Progenitor cell of endocrine pancreas (in vitro differentiated cells): ENCODE data around the gene EHBP1L1. TPM values are rescaled to one million over a fixed set of nuclear protein-coding genes. Genes with fewer than 3 reads are reported as not detected.

Source experiments
- DNase-seq: peaks from one replicate; pipeline ENCODE4 v3.0.0; 2021; ENCODE audit warnings: low spot score; ENCODE audit not compliant: unreplicated experiment
- H3K27ac Mint-ChIP-seq: 2 replicates; pipeline ENCODE4 v1.8.0; 2021; ENCODE audit warnings: mild to moderate bottlenecking, moderate library complexity, mixed read lengths
- H3K27me3 Mint-ChIP-seq: 2 replicates; pipeline ENCODE4 v1.8.0; 2021; ENCODE audit warnings: mixed read lengths
- H3K36me3 Mint-ChIP-seq: 2 replicates; pipeline ENCODE4 v1.8.0; 2022; ENCODE audit warnings: mixed read lengths; ENCODE audit not compliant: insufficient read depth
- H3K4me1 Mint-ChIP-seq: 2 replicates; pipeline ENCODE4 v1.8.0; 2021; ENCODE audit warnings: low read depth, mixed read lengths
- H3K4me3 Mint-ChIP-seq: 2 replicates; pipeline ENCODE4 v1.8.0; 2021; ENCODE audit warnings: low read depth, mild to moderate bottlenecking, moderate library complexity, mixed read lengths
- H3K9me3 Mint-ChIP-seq: 2 replicates; pipeline ENCODE4 v1.8.0; 2021; ENCODE audit warnings: low read depth, mixed read lengths
- CTCF ChIP-seq: fragments of 200-600 bp; sonication (generic); IDR thresholded peaks from one replicate; pipeline ENCODE4 v1.5.0; 2021; ENCODE audit warnings: antibody characterized with exemption, mild to moderate bottlenecking; ENCODE audit not compliant: unreplicated experiment
- microRNA-seq: library from miRNA; unstranded; fragments of <30 nt; microRNA quantifications from one replicate; pipeline ENCODE4 v1.1.0, GENCODE V29; 2020; ENCODE audit warnings: borderline number of aligned reads; ENCODE audit not compliant: unreplicated experiment
- total RNA-seq: library from RNA; stranded (reverse); gene quantifications from 2 replicates; pipeline ENCODE4 v1.2.1, GENCODE V29; 2021

Gene EHBP1L1
- total RNA-seq, 1 donor from 2014 or later = 13.0 TPM

DNA sequence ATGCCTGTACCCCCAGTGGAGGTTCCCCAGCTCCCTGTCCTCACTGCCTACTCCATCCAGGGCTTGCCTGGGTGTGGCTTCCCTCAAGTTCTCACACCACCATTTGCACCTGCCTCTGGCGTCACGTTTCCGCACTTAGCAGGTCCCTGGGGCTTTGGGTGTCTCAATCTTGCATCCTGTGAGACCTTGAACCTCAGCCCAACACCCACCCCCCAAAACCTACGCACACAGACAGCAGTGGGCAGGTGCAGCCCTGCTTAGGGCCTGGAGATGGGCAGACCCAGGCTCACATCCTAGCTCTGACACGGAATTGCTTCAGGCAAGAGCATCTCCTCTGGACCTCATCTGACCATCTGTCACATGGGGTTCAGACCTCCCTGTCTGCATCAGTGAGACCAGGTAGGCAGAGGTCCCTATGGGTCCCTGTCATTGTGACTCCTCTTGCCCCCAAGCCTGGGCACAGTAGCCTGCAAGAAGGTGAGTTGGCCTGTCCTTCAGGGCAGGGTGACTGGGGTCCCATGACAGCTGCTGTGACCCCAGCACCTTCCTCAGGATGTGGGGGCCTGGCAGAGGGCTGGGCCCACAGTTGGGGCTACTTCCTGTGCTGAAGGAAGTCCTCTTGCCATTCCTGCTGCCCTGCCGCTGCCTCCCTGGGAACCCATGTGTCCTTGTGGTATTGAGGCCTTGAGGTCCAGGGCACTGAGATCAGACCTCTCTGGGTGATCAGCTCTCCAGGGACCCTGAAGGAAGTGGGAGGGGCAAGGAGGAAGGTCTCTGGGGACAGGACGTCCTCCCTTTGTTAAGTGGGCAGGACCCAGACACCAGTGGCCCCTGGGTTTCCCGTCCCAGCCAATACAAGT lies 64.0 kb downstream of the EHBP1L1 start:
- Mint-ChIP-seq H3K36me3 (peaks cover 3% of the 10 kb centered on the region), H3K27ac (no peak overlapping the region), H3K9me3 (no peaks in the 10 kb centered on the region), H3K27me3 (peaks cover 19% of the 10 kb centered on the region), H3K4me3 (no peak overlapping the region), H3K4me1 (peaks cover 6% of the 10 kb centered on the region)
- no peak for DNase-seq
- TF ChIP-seq CTCF = no peak

- Mint-ChIP-seq H3K36me3 (peaks cover 3% of the 10 kb centered on the region), H3K4me1 (peaks cover 6% of the 10 kb centered on the region), H3K9me3 (no peaks in the 10 kb centered on the region), H3K27ac (no peak overlapping the region), H3K4me3 (no peak overlapping the region), H3K27me3 (peaks cover 22% of the 10 kb centered on the region)
- DNase-seq = no peak
- TF ChIP-seq CTCF = no peak
These were observed 64.8 kb downstream of the EHBP1L1 start for GRCh38 chr11:65640483-65641296.

DNA sequence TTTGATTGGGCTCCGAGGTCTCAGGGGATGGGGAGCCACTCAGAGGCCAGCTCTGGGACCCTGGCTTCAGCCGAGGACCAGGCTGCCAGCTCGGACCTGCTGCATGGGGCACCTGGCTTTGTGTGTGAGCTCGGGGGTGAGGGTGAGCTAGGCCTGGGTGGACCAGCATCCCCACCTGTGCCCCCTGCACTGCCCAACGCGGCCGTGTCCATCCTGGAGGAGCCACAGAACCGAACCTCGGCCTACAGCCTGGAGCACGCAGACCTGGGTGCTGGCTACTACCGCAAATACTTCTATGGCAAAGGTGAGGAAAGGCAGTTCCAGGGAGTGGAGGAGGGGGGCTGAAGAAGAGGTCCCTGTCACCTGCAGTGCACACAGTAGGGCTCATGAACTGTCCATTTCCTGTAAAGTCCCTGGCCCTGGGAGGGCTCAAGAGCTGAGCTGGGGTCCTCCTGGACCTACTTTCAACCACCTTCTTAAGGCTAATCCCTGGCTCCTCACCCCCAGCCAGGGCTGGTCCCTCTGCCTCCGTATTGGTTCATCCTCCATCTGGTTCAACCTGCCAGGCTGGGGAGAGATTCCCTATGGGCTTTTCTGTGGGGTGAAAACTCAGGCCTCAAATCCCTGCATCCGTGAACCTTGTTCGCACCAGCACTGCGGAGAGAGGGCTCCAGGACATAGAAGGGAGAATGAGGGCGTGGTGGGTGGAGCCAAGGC lies 65.6 kb downstream of the EHBP1L1 start:
- Mint-ChIP-seq H3K27ac (no peak overlapping the region), H3K36me3 (peaks cover 3% of the 10 kb centered on the region), H3K27me3 (peaks cover 23% of the 10 kb centered on the region), H3K4me1 (peaks cover 6% of the 10 kb centered on the region), H3K9me3 (no peaks in the 10 kb centered on the region), H3K4me3 (peak overlapping the region; percentile 50)
- DNase-seq = no peak
- no peak for TF ChIP-seq CTCF

Small RNA genes lying within 50 kb of the gene (microRNA-seq; reads per million reads assigned to microRNA genes)
- not detected for gene MIR4690

Other genes starting within 250 kb of the EHBP1L1 start
- gene DPF2, start 242.2 kb upstream of the EHBP1L1 start, total RNA-seq = 81.9 and 96.5 TPM in 2 replicates
- 3.0 and 3.8 TPM in 2 replicates for gene TIGD3, start 221.3 kb upstream of the EHBP1L1 start, total RNA-seq
- gene SLC25A45, start 193.4 kb upstream of the EHBP1L1 start, total RNA-seq = 4.0 and 5.3 TPM in 2 replicates
- 27.3 and 27.5 TPM in 2 replicates for gene FRMD8, start 189.4 kb upstream of the EHBP1L1 start, total RNA-seq
- 78.8 and 99.9 TPM in 2 replicates for gene NEAT1, start 153.3 kb upstream of the EHBP1L1 start, total RNA-seq
- gene MALAT1, start 77.0 kb upstream of the EHBP1L1 start, total RNA-seq = 16,546 and 17,116 TPM in 2 replicates
- 61.4 and 66.3 TPM in 2 replicates for gene SCYL1, start 51.0 kb upstream of the EHBP1L1 start, total RNA-seq
- gene LTBP3, start 17.7 kb upstream of the EHBP1L1 start, total RNA-seq = 55.3 and 57.7 TPM in 2 replicates
- gene ZNRD2, start 5.6 kb upstream of the EHBP1L1 start, total RNA-seq = 25.3 and 25.9 TPM in 2 replicates
- gene FAM89B, start 3.5 kb upstream of the EHBP1L1 start, total RNA-seq = 62.5 and 65.0 TPM in 2 replicates
- 0.95 and 1.7 TPM in 2 replicates for gene KCNK7, start 19.7 kb downstream of the EHBP1L1 start, total RNA-seq
- 61.4 and 63.8 TPM in 2 replicates for gene MAP3K11, start 38.2 kb downstream of the EHBP1L1 start, total RNA-seq
- 59.5 and 66.0 TPM in 2 replicates for gene PCNX3, start 39.7 kb downstream of the EHBP1L1 start, total RNA-seq
- gene SIPA1, start 62.0 kb downstream of the EHBP1L1 start, total RNA-seq = 19.5 and 20.2 TPM in 2 replicates
- gene RELA, start 86.9 kb downstream of the EHBP1L1 start, total RNA-seq = 54.2 and 54.5 TPM in 2 replicates
- gene KAT5, start 136.2 kb downstream of the EHBP1L1 start, total RNA-seq = 65.8 and 73.1 TPM in 2 replicates
- 38.5 and 44.0 TPM in 2 replicates for gene RNASEH2C, start 144.7 kb downstream of the EHBP1L1 start, total RNA-seq
- gene AP5B1, start 204.9 kb downstream of the EHBP1L1 start, total RNA-seq = 18.4 and 19.3 TPM in 2 replicates
- gene OVOL1, start 211.0 kb downstream of the EHBP1L1 start, total RNA-seq = 12.4 and 12.7 TPM in 2 replicates